Right cardiac atrium (tissue), 5 donors: ENCODE data around the gene MEF2D. TPM values are rescaled to one million over a fixed set of nuclear protein-coding genes. Genes with fewer than 3 reads are reported as not detected.

Experiments
- ATAC-seq, 2 donors: fragments of 200-7000 bp; cut with Tn5 transposase; one replicate each; pipeline versions ENCODE4 v1.8.0 to v1.9.1; 2020; ENCODE audit warnings: moderate library complexity in 2 of 2, mild to moderate bottlenecking in 1 of 2
- DNase-seq, 3 donors: peaks; one replicate each; pipeline ENCODE4 v3.0.0-alpha.2; 2020
- H3K27ac ChIP-seq: one replicate; pipeline ENCODE4 v1.5.1; 2013; ENCODE audit warnings: mild to moderate bottlenecking, low read length, control low read depth, moderate library complexity
- H3K27me3 ChIP-seq: one replicate; pipeline ENCODE4 v1.6.1; 2013; ENCODE audit not compliant: control insufficient read depth, insufficient read depth
- H3K4me1 ChIP-seq: one replicate; pipeline ENCODE4 v1.6.1; 2013; ENCODE audit warnings: low read length; ENCODE audit not compliant: control insufficient read depth, insufficient read depth
- H3K4me3 ChIP-seq: one replicate; pipeline ENCODE4 v1.5.1; 2013; ENCODE audit warnings: low read length, control low read depth
- H3K9me3 ChIP-seq: one replicate; pipeline ENCODE4 v1.6.1; 2013; ENCODE audit warnings: low read length; ENCODE audit not compliant: control insufficient read depth
- WGBS: extraction: QIAGEN DNeasy Blood & Tissue Kit; methylation state at CpG from one replicate; pipeline ENCODE4 v1.1.7; 2013; 5-methylcytosine and 5-hydroxymethylcytosine counted together
- intact Hi-C, 4 donors: fragments of 100-400 bp; cut with DNase I; formaldehyde crosslinking; loops; one replicate each; pipeline versions ENCODE4 v1.11.0 to v1.14.0; 2022 to 2023
- polyA plus RNA-seq: library from polyadenylated mRNA; stranded (reverse); fragments of 200-250 nt; gene quantifications from one replicate; pipeline ENCODE4 v1.2.3, GENCODE V29; 2013
- total RNA-seq, 4 donors: library from RNA; stranded (reverse); fragmentation: NEBNext Ultra II Directional; extraction: Animal tissue kit (Norgen Biotek cat#: 25700); gene quantifications; one replicate each; pipeline ENCODE4 v1.2.1, GENCODE V29; 2021
- donor health status: healthy with polysubstance abuse.
- donor health status: DM: no; HTN: yes; CAD: no.
- donor health status: DM: no; HTN: no; CAD: no.
- donor health status: DM: no; HTN: yes; CAD: no; lungs with severe emphysema.
- donor health status: DM: yes; HTN: yes; CAD: no.

The MEF2D gene
- total and polyA plus RNA-seq, 5 donors = 53.0 to 99.2 (median 89.1) TPM

GRCh38 chr1:156478250-156478627 lies 22.3 kb downstream of the MEF2D start:
- Histone ChIP-seq H3K4me3 (no peak overlapping the region), H3K27me3 (no peaks in the 10 kb centered on the region), H3K27ac (peak overlapping the region; percentile 76), H3K4me1 (peaks cover 18% of the 10 kb centered on the region), H3K9me3 (no peaks in the 10 kb centered on the region)
- intact Hi-C loops = loop anchor here in 1 of 4 donors (10.0 kb wide), 1 partner anchor 117 kb away; the partner anchor contains the start of gene NAXE
- WGBS = 73% methylated on average over 8 of the region's 8 CpGs
- peak in 2 of 3 donors; percentile 55 to 59 for DNase-seq
- ATAC-seq = peak in 1 of 2 donors; percentile 24

DNA sequence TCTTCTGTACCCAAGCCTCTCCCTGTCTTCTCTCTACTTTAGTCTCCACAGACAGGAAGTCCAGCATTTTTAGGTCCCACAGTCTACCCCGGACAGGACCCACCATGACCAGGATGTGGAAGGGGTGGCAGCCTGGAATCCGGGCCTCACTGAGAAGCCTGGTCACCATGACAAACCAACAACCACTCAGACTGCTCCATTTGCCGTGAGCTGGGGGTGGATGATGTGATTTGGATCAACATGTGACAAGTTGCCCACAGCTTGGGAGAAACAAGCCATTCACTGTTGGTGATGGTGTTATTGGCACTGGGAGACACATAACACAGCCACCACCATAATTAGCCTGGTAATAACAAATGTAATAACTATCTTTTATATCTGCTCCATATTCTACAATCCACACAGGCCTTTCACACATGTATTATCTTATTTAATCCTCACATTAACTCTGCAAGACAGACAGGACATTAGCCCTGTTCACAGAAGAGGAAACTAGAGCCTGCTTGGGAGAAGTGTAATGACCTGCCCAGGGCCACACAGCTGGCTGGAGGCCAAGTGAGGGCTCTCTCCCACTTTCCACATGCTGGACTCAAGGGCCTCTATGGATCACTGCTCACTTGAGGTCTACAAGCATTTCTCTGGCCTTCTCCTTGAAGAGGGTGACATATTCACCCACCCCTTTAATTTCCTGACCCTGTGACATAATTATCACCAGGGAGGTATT lies 22.9 kb downstream of the MEF2D start:
- H3K4me1 ChIP-seq = peaks cover 17% of the 10 kb centered on the region
- H3K9me3 ChIP-seq = no peaks in the 10 kb centered on the region

GRCh38 chr1:156476501-156477298 lies 23.9 kb downstream of the MEF2D start:
- Histone ChIP-seq H3K4me1 (peaks cover 19% of the 10 kb centered on the region), H3K27me3 (no peaks in the 10 kb centered on the region), H3K4me3 (no peak overlapping the region), H3K27ac (peak overlapping the region; percentile 76), H3K9me3 (no peaks in the 10 kb centered on the region)
- intact Hi-C loops = loop anchor here in 1 of 4 donors (10.0 kb wide), 1 partner anchor 118 kb away; the partner anchor contains the start of gene NAXE
- DNase-seq (peak; percentile 66 to 81 (median 78)), ATAC-seq (peak; percentile 7 to 27)
- 37% methylated on average over 8 of the region's 8 CpGs for WGBS

More for the DNA sequence above, 22.9 kb downstream of the MEF2D start:
- ATAC-seq (no peak), DNase-seq (peak in 2 of 3 donors; percentile 43 to 59)
- intact Hi-C loops = loop anchor here in 1 of 4 donors (10.0 kb wide), 1 partner anchor 117 kb away; the partner anchor contains the start of gene NAXE
- no peaks in the 10 kb centered on the region for H3K27me3 ChIP-seq
- H3K27ac ChIP-seq = peak overlapping the region; percentile 76
- 50% methylated on average over 3 of the region's 3 CpGs for WGBS
- no peak overlapping the region for H3K4me3 ChIP-seq

DNA sequence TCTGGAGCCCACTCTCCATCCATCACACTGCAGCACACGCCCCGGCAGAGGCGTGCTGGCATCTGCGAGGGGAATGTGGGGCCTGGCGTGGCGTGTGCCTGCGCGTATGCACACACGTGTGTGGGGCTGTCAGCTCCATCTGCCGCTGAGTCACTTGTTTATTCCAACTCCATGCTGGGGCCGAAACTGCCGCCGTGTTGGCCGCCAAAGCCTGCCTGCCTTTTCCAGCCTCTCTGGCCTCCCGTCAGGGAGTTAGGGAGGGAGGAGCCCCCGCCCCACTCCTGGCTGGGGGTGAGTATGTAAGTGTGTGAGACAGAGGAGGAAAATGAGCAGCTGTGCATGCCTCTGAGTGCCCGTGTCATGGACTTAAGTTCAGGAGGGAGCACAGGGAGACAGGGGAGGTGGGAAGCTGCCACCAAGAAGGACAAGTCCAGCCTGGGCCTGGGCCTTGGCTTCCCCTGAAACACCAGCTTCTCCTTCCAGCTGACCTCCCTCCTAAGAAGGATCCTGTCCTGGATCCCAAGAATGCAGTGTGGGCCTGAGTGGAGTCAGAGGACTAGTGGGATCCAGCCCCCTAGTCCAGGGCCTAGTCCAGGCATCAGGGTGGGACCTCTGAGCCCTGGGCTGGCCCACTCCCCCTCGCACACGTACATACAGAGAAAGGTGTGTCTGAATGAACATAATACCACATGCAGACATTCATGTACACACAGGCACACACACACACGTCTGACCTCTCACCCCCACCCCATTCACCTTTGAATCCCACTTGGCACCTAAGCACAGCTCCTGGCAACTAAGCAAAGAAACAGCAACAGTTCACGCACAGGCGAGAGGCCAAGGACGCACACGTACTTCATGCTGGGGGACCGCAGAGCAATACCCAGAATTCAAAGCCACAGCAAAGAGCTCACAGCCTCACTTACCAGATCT lies 24.7 kb downstream of the MEF2D start:
- ATAC-seq (peak; percentile 63 to 78), DNase-seq (peak; percentile 88 to 95 (median 94))
- Histone ChIP-seq H3K4me1 (peaks cover 18% of the 10 kb centered on the region), H3K27ac (peak overlapping the region; percentile 76), H3K27me3 (no peaks in the 10 kb centered on the region), H3K4me3 (no peak overlapping the region), H3K9me3 (no peaks in the 10 kb centered on the region)
- WGBS = 46% methylated on average over 25 of the region's 25 CpGs
- intact Hi-C loops = loop anchor here in 1 of 4 donors (10.0 kb wide), 1 partner anchor 119 kb away; the partner anchor contains the start of gene NAXE

DNA sequence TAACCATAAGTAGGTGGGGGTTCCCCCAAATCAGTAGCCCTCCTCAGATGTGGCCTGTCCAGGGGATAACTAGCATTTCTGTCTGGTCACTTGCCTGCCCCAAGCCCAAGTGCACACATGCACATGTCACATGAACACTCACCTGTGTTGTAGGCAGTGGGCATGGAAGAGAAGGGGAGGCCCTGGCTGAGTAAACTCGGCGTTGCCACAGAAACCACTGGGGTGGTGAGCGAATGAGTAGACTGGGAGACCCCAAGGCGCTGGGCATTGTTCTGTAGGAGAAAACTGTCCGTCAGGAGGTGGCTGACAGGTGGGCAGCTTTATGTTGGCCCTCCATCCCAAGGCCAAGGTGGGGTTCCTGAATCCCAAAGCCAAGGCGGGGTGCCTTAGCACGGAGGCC lies 25.6 kb downstream of the MEF2D start:
- DNase-seq (peak in 1 of 3 donors; percentile 43), ATAC-seq (no peak)
- H3K4me3 ChIP-seq = no peak overlapping the region
- peaks cover 18% of the 10 kb centered on the region for H3K4me1 ChIP-seq
- intact Hi-C loops = loop anchor here in 1 of 4 donors (10.0 kb wide), 1 partner anchor 120 kb away; the partner anchor contains the start of gene NAXE
- H3K27ac ChIP-seq = peak overlapping the region; percentile 46
- H3K27me3 ChIP-seq = no peaks in the 10 kb centered on the region
- 92% methylated on average over 7 of the region's 7 CpGs for WGBS
- no peaks in the 10 kb centered on the region for H3K9me3 ChIP-seq

DNA sequence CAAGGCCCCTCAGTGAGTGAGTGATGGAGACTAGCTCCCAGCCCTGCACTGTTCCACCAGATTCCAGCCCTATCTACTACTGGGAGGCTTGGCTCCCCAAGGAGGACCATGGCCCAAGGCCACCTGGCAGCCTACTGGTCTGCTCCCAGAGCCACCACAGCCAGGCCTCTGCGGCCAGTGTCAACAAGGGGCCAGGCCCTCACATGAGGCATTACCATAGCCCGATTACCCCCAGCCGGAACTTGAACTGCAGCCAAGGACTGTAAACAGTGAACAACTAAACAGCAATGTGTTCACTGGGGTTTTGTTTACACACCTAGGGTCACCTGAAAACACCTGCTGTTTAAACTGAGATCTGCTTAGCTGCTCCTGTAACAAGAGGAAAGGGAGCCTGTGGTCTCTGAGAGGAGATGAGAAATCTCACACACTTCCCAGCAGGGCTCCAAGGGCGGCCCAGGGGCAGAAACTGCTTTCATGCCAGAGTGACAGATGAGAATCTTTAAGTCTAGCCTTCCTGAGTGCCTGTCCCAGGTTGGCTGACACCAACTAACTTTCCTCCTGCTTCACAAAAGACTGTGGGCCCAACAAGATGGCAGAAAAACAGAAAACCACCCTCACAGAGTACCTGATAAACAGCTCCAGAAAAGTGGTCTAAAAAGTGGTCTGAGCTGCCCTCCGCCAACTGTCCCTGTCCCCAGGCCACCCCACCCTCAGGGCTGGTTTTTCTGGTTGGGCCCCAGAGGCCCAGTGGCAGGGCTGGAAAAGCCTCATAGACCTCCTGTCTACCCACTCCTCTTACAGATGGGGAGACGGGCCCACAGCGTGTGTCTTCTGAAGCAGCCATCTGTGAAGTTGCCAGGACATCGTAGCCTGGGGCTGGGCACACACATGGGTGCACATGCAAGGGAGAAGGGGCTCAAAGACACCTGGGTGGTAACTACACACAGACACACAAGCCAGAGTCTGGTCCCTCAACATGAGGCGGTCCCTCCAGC lies 28.8 kb downstream of the MEF2D start:
- Histone ChIP-seq H3K27ac (peak overlapping the region; percentile 61), H3K9me3 (no peaks in the 10 kb centered on the region), H3K4me3 (no peak overlapping the region), H3K27me3 (no peaks in the 10 kb centered on the region), H3K4me1 (peaks cover 16% of the 10 kb centered on the region)
- ATAC-seq (peak; percentile 77 to 89), DNase-seq (peak; percentile 87 to 96 (median 95))
- intact Hi-C loops = loop anchor here in 1 of 4 donors (10.0 kb wide), 1 partner anchor 123 kb away; the partner anchor contains the start of gene NAXE
- 71% methylated on average over 9 of the region's 9 CpGs for WGBS

DNA sequence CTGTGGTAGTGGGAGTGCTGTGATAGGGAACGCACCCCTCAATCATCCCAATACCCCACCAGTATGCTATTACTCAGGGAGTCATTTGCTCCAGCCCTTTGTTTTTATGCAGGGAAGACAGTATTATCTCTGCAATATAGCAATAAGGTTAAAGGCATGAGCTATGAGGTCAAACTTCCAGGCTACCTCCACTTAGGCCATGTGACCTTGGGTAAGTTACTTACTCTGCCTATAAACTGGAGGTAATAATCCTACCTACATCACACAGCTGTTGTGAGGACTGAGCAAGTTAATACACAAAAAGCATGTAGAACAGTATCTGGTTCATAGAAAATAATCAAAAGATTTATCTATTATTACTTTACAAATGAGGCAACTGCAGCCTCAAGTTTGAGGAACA lies 30.1 kb downstream of the MEF2D start:
- ATAC-seq (no peak), DNase-seq (no peak)
- intact Hi-C loops = loop anchor here in 1 of 4 donors (10.0 kb wide), 1 partner anchor 124 kb away; the partner anchor contains the start of gene NAXE
- Histone ChIP-seq H3K9me3 (no peaks in the 10 kb centered on the region), H3K4me1 (peaks cover 15% of the 10 kb centered on the region), H3K27ac (no peak overlapping the region), H3K27me3 (no peaks in the 10 kb centered on the region), H3K4me3 (no peak overlapping the region)
- 98% methylated on average over 1 of the region's 1 CpG for WGBS

GRCh38 chr1:156468693-156469345 lies 31.8 kb downstream of the MEF2D start:
- Histone ChIP-seq H3K4me3 (no peak overlapping the region), H3K27me3 (no peaks in the 10 kb centered on the region), H3K27ac (no peak overlapping the region), H3K4me1 (peaks cover 24% of the 10 kb centered on the region), H3K9me3 (no peaks in the 10 kb centered on the region)
- no peak for ATAC-seq
- 85% methylated on average over 6 of the region's 6 CpGs for WGBS
- DNase-seq = no peak
- intact Hi-C loops = no loop called here

DNA sequence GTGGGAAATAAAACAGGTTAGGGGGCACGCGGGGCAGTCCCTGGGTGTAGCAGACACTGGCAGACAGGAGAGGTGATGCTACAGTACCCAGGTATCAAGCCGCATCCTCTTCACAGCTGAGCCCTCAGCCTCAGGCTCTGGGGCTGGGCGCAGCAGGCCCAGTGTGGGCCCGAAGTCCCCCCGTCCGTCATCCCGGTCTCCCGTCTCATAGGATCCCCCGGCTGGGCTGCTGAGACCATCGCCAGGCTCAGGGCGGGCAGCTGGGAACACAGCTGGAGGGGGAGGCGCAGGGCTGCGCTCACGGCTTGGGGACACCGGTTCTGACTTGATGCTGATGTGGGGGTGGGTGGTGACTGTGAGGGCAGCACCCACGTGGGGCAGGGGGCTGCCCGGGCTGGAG lies 32.7 kb downstream of the MEF2D start:
- intact Hi-C loops = no loop called here
- 90% methylated on average over 18 of the region's 18 CpGs for WGBS

More for the DNA sequence above, 32.7 kb downstream of the MEF2D start:
- no peak overlapping the region for H3K4me3 ChIP-seq
- H3K4me1 ChIP-seq = peaks cover 24% of the 10 kb centered on the region
- H3K9me3 ChIP-seq = no peaks in the 10 kb centered on the region
- no peak for ATAC-seq
- no peak for DNase-seq
- no peak overlapping the region for H3K27ac ChIP-seq
- H3K27me3 ChIP-seq = no peaks in the 10 kb centered on the region
